GM19372 (cell line): ENCODE measurements around the gene FNDC1.
"Not testable (repeated sequence)": the region's sequence is repeated elsewhere in the genome, so short reads cannot be mapped to it uniquely, and the experiment has no call there.

Experiments used
- ATAC-seq: cut with Tn5 transposase; IDR thresholded peaks from one replicate; pipeline ENCODE4 v1.9.1; 2021; ENCODE audit warnings: mild to moderate bottlenecking, low read depth, moderate library complexity; ENCODE audit not compliant: unreplicated experiment

FNDC1 gene

DNA sequence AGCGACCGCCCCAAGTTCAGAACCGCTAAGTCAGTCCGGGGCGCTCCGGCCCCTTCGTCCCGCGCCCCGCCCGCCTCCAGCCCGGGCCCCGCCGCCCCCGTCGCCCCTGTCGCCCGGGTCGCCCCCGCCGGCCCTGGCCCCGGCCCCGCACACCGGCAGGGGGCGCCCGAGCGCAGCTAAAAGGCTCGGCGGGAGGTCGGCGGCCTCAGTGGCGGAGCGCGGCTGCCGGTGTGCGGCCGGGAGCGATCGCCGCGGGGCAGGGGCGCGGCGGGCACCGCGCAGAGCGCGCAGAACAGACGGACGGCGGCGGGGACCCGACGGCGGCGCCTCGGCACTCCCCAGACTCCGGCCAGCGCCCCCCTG is at the start of gene FNDC1:
Gene FNDC1, plus strand, starts transcription at position 208 of the 363 bp plus-strand sequence. CDS start 197 bp downstream, outside the sequence.
- ATAC-seq, result peak; percentile 47

DNA sequence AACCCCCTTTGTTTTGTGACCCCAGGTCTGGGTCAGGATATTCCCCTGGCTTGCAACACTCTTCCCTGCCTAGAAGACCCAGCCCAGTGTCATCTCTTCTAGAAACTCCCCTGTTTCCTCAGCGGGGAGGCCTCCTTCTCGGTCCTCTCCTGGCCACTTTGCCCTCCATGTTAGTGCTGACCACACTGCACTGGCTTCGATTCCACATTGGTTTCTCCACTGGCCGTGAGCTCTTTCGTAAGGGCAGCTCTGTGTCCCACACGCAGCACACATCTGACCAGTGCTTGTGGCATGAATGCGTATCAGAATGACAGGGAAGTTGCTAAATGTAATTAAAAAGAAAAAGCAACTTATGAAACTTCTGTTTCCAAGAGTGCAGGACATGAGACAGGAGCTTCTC is 49.4 kb upstream of the FNDC1 start:
- ATAC-seq, result no peak

DNA sequence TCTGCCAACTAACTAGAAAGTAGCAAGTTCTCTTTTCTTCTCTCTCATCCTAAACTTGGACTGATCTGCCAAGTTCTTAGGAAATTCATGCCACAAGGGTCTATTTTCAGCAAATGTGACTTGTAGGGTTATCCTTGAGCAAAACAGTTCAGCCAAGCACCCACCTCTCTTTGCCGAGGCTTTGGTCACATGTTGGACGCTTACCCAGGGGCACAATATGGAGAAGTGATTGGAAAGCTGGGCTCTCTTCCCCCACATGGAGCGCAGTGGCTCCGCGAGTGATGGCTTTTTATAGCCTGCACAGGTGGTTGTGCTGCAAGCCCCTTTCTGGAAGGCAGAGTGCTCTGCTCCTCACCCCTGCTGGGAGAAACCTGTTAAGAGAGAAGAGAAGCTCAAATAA is 47.7 kb upstream of the FNDC1 start:
- no peak for ATAC-seq

- ATAC-seq, result no peak
Observed at GRCh38 chr6:159122453-159122852, 46.7 kb upstream of the FNDC1 start.

GRCh38 chr6:159123831-159124230 is 45.4 kb upstream of the FNDC1 start:
- ATAC-seq, result not testable (repeated sequence)

DNA sequence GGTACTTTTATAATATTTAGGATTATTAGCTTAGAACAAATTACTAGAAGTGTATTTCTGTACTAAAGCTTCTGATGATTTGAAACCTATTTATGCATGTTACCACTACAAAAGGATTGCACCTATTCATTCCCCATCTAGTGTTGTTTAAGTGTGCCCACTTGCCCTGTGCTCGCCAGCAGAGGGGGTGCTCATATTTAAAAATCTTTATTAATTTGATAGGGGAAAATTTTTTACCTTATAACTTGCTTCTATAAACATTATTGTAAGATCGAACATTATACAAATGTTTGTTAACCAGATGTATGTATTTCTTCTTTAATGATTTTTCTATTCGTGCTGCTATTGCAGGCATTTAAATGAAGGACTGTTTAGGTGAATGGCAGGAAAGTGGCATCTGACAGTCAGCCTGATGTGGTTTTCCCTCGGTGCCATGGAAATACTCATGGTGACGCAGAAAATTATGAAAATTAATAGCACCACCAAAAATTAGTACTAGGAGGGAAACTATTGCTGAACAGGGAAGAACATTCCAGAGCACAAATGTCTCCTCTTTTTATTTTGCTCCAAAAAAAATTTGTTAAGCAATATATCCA is 44.1 kb upstream of the FNDC1 start:
- ATAC-seq, result no peak

DNA sequence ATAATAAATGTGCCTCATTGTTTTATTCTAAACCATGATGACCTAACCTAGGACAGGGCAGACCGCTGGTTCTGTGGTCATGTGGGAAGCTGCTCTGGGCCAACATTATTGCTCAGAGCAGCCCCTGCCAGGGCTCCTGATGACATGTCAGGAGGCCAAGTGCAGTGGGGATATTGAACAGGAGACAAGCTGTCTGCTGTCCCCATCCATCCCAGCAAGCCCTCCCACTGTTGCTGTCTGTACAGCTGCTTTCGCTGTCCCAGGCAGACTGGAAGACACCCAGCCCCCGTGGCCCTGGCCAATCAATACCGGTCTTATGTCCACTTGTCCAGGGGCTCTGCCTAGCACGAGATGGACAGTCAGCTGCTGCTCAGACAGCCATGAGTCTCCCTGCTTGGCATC is 43.2 kb upstream of the FNDC1 start:
- ATAC-seq, result no peak

DNA sequence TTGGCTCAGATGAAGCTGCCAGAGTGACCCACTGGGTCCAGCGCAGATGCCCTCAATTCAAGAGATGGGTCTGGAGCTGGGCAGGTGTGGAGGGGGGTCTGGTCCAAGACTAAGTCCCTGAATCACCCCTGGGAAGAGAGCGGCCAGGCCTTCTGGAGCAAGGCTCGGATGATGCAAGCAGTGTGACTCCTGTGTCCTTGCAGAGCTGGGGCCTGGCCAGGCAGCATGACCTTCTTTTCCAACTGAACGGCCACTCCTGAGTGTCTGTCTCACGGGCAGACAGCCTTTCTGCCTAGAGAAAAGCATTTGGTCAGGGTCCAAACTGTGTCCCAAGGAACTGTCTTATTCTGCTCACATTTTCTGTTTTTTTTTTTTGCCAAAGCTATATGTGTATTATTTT is 42.6 kb upstream of the FNDC1 start:
- ATAC-seq, result no peak

DNA sequence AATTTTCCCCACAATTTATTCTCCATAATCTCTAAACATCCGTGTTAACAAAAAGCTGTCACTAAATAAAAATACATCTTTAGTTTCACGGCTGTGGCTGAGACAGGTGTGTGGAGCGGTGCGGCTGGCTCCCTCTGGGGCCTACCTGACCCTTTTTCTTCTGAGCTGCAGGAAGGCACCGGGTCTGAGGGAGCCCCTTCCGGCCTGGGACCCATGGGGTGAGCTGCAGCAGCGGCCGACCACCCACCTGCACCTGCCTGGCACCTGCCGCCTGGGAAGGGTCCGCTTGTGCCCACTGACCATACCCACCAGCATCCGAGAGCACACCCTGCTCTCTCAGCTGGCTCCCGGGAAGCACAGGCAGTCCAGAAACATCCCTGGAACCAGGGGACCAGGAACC is 41.5 kb upstream of the FNDC1 start:
- no peak for ATAC-seq

GRCh38 chr6:159128978-159129377 is 40.2 kb upstream of the FNDC1 start:
- no peak for ATAC-seq

DNA sequence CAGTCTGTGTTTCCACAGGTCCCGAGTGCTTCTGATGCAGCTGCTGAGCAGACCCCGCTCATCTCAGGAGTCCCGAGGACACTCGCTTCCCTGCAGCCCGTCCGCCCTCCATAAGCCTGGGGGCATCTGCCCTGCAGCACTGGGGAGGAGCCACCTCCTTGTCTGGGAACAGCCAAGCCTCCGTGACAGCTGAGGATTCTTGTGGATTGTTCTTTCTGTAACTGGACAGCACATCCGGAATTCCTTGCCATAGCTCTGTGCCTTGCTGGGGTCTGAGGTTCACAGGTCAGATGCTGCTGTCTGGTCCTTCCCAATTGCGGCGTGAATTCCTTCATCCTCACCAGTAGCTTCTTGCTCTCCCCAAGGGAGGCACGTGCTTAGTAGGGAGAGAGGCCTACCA is 38.4 kb upstream of the FNDC1 start:
- no peak for ATAC-seq

DNA sequence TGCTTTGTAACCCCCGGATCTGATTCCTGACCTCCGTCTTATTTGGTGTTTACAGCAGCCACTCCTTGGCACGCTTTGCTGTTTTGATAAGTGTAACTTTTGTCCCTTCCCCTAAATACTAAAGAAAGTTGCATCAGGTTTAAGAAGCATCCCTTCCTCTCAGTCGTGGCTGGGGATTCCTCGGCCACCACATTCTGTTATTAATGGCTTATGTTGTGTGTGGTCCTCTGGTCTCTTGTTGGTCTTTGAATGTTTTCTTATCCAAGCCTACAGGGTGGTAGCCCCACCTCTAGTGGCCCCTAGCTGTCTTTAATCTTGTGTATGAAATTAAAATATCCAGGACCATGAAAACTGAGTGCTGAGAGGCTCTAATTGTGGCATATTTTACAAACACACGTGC is 37.5 kb upstream of the FNDC1 start:
- ATAC-seq, result no peak

DNA sequence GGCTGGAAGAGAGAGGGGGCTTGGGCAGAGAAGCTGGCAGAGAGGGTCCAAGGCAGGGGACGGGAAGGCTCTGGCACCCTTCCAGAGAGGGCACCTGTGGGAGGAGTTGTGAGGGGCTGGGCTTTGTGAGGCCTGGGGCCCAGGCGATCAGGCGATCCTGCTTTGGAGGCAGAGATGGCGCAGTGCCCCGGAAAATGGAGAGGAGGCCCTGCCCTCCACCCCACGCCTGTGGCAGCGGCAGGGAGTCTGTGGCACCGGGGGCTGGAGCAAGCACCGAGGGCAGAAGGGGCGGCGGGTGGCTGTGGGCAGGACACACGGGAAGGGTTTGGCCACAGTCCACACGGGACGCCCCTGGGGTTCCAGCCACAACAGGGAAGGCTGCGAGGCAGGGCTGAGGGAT is 36.5 kb upstream of the FNDC1 start:
- no peak for ATAC-seq

GRCh38 chr6:159134701-159135364 is 34.4 kb upstream of the FNDC1 start:
- no peak for ATAC-seq

DNA sequence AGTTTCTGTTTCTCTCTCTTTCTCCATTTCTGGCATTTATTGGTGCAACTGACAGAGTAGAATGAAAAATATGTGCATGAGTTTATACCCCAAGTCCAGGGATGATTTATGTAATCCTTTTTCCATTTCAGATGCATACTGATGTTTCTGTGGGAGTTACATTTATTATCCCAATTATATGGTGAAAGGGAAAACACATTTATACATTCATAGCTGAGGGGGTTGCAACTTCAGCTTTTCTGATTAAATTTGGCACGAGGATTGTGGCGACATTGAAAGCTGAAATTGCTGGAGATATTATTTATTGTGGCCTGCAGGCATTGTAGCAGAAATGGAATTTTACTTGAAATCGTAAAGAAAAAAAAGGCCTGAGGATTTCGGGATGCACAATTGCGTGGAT is 31.5 kb upstream of the FNDC1 start:
- ATAC-seq, result no peak

DNA sequence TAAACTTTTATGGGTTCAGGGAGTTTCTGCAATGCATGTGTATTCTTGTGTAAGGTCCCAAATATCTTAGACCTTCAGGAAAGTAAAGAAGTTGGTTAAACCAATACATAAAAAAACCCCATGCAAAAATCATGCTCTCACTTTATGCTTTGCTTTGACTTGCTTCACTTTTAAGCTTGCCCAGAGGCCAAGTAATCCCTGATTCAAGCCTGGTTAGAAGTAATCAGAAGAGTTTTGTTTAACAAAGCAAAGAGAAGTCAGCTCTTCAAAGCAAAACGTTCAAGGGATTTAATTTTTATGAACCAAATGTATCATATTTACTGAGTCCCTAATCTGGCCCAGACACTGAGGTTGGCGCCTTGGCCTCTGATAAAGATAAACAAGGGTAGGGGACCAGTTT is 26.7 kb upstream of the FNDC1 start:
- ATAC-seq, result no peak

- ATAC-seq, result no peak
Observed at GRCh38 chr6:159148641-159149040, 20.6 kb upstream of the FNDC1 start.

- no peak for ATAC-seq
Observed at GRCh38 chr6:159149641-159150040, 19.6 kb upstream of the FNDC1 start.

DNA sequence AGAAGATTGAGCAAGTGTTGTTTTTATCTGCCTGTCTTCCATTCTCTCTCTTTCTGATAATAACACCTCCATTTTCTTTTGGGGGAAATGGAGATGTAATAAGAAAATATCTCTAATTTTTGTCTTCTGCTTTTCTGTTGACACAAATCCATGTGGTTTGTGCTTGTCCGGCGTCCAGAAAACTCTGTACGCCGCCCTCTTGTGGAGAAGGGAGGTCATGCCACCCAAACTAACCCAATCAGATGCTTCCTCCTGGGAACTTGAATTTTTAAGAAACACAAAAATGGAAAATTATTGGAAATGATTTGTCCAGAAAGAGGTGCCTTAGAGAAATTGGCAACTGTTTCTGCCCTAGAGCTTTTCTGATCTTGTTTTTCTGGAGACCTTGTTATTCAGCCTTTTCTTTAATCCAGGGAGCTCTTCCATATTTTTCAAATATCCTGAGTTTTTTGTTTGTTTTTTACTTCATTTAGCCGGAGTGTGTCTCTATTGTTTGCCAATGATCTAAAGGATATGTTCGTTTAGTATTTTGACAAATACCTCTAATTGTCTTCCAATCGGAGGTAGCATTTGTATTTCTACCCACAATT is 17.8 kb upstream of the FNDC1 start:
- no peak for ATAC-seq

- no peak for ATAC-seq
Observed at GRCh38 chr6:159152041-159152440, 17.2 kb upstream of the FNDC1 start.

- no peak for ATAC-seq
Observed at GRCh38 chr6:159152782-159153181, 16.4 kb upstream of the FNDC1 start.

DNA sequence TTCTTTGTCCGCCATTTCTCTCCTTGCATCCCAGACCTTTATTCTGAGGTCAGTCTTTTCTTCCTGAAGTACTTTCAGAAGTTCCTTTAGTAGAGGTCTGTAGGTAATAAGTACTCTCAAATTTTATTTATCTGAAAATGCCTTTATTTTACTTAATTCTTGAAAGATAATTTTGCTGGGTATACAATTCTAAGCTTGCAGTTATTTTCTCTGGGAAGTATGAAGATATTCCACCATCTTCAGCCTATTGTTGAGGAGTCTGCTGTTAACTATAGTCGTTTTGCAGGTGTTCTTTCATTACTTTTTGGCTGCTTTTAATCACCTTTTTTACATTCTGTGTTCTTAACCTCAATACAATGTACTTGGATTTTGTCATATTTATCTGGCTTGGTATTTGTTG is 13.5 kb upstream of the FNDC1 start:
- ATAC-seq, result no peak
